T-helper 1 cell treated with Interleukin-12 subunit alpha and Interleukin-12 subunit beta and Interleukin-4 antibody, amounts not matched to agents 30 ng/mL and 1 ng/mL, for 36 hours (primary cell): ENCODE results near the gene ANAPC2. TPM values are rescaled to one million over a fixed set of nuclear protein-coding genes. Genes with fewer than 3 reads are reported as not detected.

Source experiments
- intact Hi-C: fragments of 100-400 bp; cut with micrococcal nuclease; formaldehyde crosslinking; loops from one replicate; pipeline ENCODE4 v1.15.1; 2024
- total RNA-seq: library from RNA; stranded (reverse); gene quantifications from 2 replicates; pipeline ENCODE4 v1.2.3, GENCODE V29; 2022

The ANAPC2 gene
- total RNA-seq, 1 donor from 2014 or later: 77.0 TPM

- intact Hi-C loops: loop anchor here (1.0 to 10.0 kb wide), 6 partner anchors 9 to 682 kb away; partner anchors contain the start of genes NOTCH1, NPDC1 and TRAF2
Observed at GRCh38 chr9:137227054-137227852, 38.9 kb upstream of the ANAPC2 start, which contains the start of gene RNF224. TSS of gene RNF224 (plus strand) at chr9:137227502. CDS start at chr9:137228336, 834 bp downstream.

GRCh38 chr9:137226338-137227053 lies 38.1 kb upstream of the ANAPC2 start:
- intact Hi-C loops: loop anchor here (1.0 to 10.0 kb wide), 6 partner anchors 10 to 682 kb away; partner anchors contain the start of genes NOTCH1, NPDC1 and TRAF2

GRCh38 chr9:137225699-137226331 lies 37.5 kb upstream of the ANAPC2 start:
- intact Hi-C loops: loop anchor here (2.0 to 10.0 kb wide), 3 partner anchors 179 to 681 kb away; partner anchors contain the start of genes NOTCH1, NPDC1 and TRAF2

- intact Hi-C loops: loop anchor here (10.0 kb wide), 2 partner anchors 340 to 680 kb away; partner anchors contain the start of genes NOTCH1 and TRAF2
Observed at GRCh38 chr9:137224830-137225694, 36.7 kb upstream of the ANAPC2 start, which contains the start of gene CYSRT1. TSS of gene CYSRT1 (plus strand) at chr9:137225174. CDS start at chr9:137225622, 448 bp downstream.

GRCh38 chr9:137223078-137223970 lies 35.0 kb upstream of the ANAPC2 start:
- intact Hi-C loops: loop anchor here (1.0 to 10.0 kb wide), 16 partner anchors 13 to 679 kb away; partner anchors contain the start of genes ANAPC2, ARRDC1, MAN1B1 and NDOR1

- intact Hi-C loops: loop anchor here (1.0 to 10.0 kb wide), 16 partner anchors 14 to 678 kb away; partner anchors contain the start of genes ANAPC2, ARRDC1, MAN1B1 and NDOR1
Observed at GRCh38 chr9:137222190-137223077, 34.1 kb upstream of the ANAPC2 start, which contains the start of gene RNF208. TSS of gene RNF208 (minus strand) at chr9:137222240. CDS start at chr9:137221212, 1,028 bp downstream.

- intact Hi-C loops: loop anchor here (10.0 kb wide), 2 partner anchors 337 to 677 kb away; partner anchors contain the start of genes NOTCH1 and TRAF2
Observed at GRCh38 chr9:137221506-137222111, 33.2 kb upstream of the ANAPC2 start.

- intact Hi-C loops: loop anchor here (10.0 kb wide), 2 partner anchors 336 to 676 kb away; partner anchors contain the start of genes NOTCH1 and TRAF2
Observed at GRCh38 chr9:137221095-137221505, 32.7 kb upstream of the ANAPC2 start.

GRCh38 chr9:137220317-137221094 lies 32.1 kb upstream of the ANAPC2 start:
- intact Hi-C loops: loop anchor here (10.0 kb wide), 2 partner anchors 336 to 676 kb away; partner anchors contain the start of genes NOTCH1 and TRAF2

GRCh38 chr9:137219757-137220316 lies 31.5 kb upstream of the ANAPC2 start:
- intact Hi-C loops: loop anchor here (10.0 kb wide), 2 partner anchors 335 to 675 kb away; partner anchors contain the start of genes NOTCH1 and TRAF2

GRCh38 chr9:137218754-137219271 lies 30.5 kb upstream of the ANAPC2 start:
- intact Hi-C loops: no loop called here

GRCh38 chr9:137218212-137218753 lies 29.9 kb upstream of the ANAPC2 start:
- intact Hi-C loops: no loop called here

GRCh38 chr9:137217276-137218211 lies 29.2 kb upstream of the ANAPC2 start:
- intact Hi-C loops: no loop called here
